ENCODE data around the gene CELF2. TPM values are rescaled to one million over a fixed set of nuclear protein-coding genes. Genes with fewer than 3 reads are reported as not detected.

Gene CELF2
- total RNA-seq, 1 experiment from 2014 or later = 28.7 TPM

DNA sequence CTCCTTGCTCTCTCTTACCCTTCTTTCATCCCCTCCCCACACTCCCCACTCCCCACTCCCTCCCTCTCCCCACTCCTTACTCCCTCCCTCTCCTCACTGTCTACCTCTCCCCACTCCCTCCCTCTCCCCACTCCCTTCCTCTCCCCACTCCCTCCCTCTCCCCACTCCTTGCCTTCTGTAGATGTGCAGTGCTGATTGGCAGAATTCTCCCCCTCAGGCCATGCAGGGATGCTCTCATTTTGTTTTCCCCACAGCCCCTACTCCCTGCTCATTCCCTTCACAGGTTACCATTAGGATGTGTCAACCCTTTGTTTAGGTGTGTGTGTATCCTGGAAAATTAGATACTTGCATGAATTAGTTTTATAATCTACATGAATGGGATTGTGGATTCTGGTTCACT is 90.3 kb downstream of the CELF2 start:
- Histone ChIP-seq H2BK20ac (ENCODE audit: low read depth, low read length, poor library complexity, severe bottlenecking) (no peak overlapping the region), H4K20me1 (ENCODE audit: control insufficient read depth, insufficient read depth, insufficient read length) (no peaks in the 10 kb centered on the region), H3K27ac (ENCODE audit: insufficient read length, low read depth, low read length) (no peak overlapping the region), H4K91ac (ENCODE audit: insufficient read length, low read depth, low read length) (no peak overlapping the region), H2BK15ac (ENCODE audit: low read depth, low read length) (no peak overlapping the region), H3K4me1 (ENCODE audit: insufficient read depth, low read length) (peaks cover 5% of the 10 kb centered on the region; the same call in 1 of the 2 replicates), H2BK120ac (ENCODE audit: low read depth, low read length, poor library complexity, severe bottlenecking) (no peak overlapping the region), H3T11ph (ENCODE audit: low read length) (no peak overlapping the region), H3K9me3 (ENCODE audit: control insufficient read depth, low read depth, low read length) (no peaks in the 10 kb centered on the region), H2AK5ac (ENCODE audit: insufficient read length, low read length) (no peak overlapping the region), H3K14ac (ENCODE audit: insufficient read depth, low read length) (no peak overlapping the region), H3K27me3 (ENCODE audit: insufficient read depth, low read length) (no peaks in the 10 kb centered on the region), H3K79me2 (ENCODE audit: insufficient read depth, low read length) (0 out of 2 replicates have a peak, but pooled peaks cover 2% of the 10 kb centered on the region), H3K56ac (ENCODE audit: insufficient read length, low read depth, low read length) (no peak overlapping the region), H4K5ac (ENCODE audit: insufficient read length, low read depth, low read length) (no peak overlapping the region), H3K9ac (ENCODE audit: extremely low read depth, insufficient read length, low read length) (no peak overlapping the region), H3K79me1 (ENCODE audit: insufficient read depth, low read depth, low read length, poor library complexity, severe bottlenecking) (no peaks in the 10 kb centered on the region), H3K18ac (ENCODE audit: insufficient read length, low read depth, low read length) (no peak overlapping the region), H3K4ac (ENCODE audit: low read depth, low read length) (no peak overlapping the region), H2BK5ac (ENCODE audit: insufficient read length, low read length) (no peak overlapping the region), H2BK12ac (ENCODE audit: insufficient read length, low read depth, low read length) (no peak overlapping the region), H4K8ac (replicated peaks; ENCODE audit: insufficient read length, low read depth, low read length) (no peak overlapping the region), H3K23me2 (ENCODE audit: insufficient read length, low read depth, low read length, poor library complexity, severe bottlenecking) (no peaks in the 10 kb centered on the region), H2AFZ (ENCODE audit: low read length) (no peak overlapping the region), H3K4me2 (ENCODE audit: insufficient read depth, insufficient read length, low read length) (no peak overlapping the region), H3K23ac (ENCODE audit: insufficient read length, low read depth, low read length) (no peak overlapping the region)
- TF ChIP-seq, protein P1, sequence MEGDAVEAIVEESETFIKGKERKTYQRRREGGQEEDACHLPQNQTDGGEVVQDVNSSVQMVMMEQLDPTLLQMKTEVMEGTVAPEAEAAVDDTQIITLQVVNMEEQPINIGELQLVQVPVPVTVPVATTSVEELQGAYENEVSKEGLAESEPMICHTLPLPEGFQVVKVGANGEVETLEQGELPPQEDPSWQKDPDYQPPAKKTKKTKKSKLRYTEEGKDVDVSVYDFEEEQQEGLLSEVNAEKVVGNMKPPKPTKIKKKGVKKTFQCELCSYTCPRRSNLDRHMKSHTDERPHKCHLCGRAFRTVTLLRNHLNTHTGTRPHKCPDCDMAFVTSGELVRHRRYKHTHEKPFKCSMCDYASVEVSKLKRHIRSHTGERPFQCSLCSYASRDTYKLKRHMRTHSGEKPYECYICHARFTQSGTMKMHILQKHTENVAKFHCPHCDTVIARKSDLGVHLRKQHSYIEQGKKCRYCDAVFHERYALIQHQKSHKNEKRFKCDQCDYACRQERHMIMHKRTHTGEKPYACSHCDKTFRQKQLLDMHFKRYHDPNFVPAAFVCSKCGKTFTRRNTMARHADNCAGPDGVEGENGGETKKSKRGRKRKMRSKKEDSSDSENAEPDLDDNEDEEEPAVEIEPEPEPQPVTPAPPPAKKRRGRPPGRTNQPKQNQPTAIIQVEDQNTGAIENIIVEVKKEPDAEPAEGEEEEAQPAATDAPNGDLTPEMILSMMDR (conservative IDR thresholded peaks at IDR 0.05) = no peak
- no peak overlapping the region for H3K27ac Mint-ChIP-seq
- no peaks in the 10 kb centered on the region for H3K27me3 Mint-ChIP-seq (ENCODE audit: low read depth)
- DNase-seq = no peak
- no peak overlapping the region for H3K4me3 Mint-ChIP-seq
- H3K4me1 Mint-ChIP-seq = peaks cover 26 to 33% of the 10 kb centered on the region in 2 experiments
- H3K36me3 Mint-ChIP-seq (ENCODE audit: insufficient read depth in 1 of 3, low read depth in 3 of 3) = peaks cover 3 to 19% (median 7%) of the 10 kb centered on the region in 3 experiments; a peak in 5 of 7 replicates
- peaks cover 8 to 9% of the 10 kb centered on the region in 2 experiments; a peak in 4 of 5 replicates for H3K9me3 Mint-ChIP-seq
